ENCODE results near the gene ZNF862.
"Not testable (repeated sequence)": the region's sequence is repeated elsewhere in the genome, so short reads cannot be mapped to it uniquely, and the experiment has no call there.

Gene ZNF862

DNA sequence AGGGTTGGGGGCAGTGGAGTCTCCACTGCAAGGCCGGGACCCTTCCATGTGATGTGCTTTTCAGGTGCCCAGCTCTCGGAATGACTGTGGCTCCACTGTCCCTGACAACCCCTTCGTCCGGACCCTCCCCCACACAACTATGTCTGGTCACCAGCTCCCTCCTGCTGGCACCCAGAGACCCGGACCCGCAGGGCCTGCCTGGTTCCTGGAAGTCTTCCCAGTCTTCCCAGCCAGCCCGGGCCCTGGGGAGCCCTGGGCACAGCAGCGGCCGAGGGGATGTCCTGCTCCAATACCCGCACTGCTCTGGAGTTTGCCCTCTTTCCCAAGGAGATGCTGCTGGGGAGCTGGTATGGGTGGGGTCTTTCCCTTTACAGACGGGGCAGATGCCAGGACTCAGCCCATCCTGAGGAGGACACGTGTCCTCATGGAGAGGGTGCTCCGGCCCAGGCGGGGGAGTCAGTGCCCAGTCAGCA lies 41.1 kb downstream of the ZNF862 start:
- DNase-seq (ENCODE audit: low read depth in 3 of 3, low spot score in 1 of 3): no peak

DNA sequence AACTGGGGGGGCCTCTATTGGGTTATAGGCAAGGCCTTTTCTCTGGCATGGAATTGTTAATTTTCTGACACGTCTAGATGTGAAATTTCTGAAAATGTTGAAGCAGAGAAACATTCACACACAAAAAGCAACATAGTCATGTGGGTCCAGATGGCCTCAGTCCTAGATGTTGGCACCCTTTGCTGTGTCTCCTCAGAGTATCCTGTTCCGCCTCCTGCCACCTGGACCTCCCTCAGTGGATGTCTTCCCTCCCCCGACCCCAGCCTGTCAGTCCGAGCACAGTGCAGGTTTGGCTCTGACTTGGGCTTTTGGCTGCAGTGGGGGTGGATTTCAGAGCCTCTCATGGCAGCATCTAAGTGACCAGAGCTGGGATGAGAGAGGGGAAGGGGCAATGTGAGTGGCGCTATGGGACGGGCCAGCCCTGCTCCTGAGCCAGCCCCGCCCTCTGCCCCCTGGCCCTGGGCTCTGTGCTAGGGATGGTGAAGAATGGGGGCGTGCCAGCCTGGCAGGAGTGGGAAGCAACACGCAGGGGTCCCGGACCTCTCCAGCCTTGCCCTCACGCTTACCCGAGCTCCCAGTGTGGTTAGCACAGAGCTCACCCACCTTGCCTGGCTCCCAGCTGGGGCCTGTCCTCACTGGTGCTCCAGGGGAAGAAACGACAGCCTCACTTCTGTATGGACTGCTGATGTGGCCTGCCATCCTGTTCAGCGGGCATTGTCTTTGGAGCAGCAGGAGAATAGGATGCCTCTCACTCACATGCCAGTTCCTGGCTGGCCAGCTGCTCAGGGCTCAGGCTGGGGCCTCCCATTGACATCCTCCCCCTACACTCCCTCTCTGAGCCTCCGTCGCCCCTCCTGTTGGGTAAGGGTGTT lies 41.8 kb downstream of the ZNF862 start:
- DNase-seq (ENCODE audit: low read depth in 3 of 3, low spot score in 1 of 3): no peak

DNA sequence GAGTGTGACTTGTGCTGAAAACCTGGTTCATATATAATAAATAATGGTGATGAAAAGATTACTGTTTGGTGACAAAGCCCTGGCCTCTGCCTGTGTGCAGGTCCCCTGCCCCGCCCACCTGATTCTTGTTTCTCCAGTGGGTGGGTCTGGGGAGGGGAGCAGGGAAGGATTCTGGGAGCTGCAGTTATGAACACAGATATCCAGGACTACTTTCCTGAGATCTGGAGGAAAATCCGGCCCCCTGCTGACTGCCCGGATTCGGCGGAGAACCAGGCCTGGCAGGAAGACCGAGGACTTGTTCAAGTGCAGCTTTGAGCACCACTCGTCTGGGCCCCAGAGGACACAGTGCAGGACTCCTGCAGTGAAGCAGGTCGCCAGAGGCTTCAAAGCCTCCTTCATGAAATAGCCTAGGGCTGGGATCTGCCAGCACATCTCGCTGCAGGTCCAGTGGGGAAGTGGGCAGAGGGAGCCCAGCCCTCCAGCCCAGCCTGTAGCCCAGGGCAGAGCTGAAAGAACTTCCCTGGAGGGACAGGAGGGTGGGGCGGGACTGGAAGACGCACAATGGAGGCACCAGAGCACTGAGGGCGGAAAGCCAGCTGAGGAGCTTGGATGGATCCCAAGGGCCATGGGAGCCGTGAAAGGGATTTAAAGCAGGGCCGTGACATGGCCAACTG lies 42.6 kb downstream of the ZNF862 start:
- DNase-seq (ENCODE audit: low read depth in 3 of 3, low spot score in 1 of 3): no peak

DNA sequence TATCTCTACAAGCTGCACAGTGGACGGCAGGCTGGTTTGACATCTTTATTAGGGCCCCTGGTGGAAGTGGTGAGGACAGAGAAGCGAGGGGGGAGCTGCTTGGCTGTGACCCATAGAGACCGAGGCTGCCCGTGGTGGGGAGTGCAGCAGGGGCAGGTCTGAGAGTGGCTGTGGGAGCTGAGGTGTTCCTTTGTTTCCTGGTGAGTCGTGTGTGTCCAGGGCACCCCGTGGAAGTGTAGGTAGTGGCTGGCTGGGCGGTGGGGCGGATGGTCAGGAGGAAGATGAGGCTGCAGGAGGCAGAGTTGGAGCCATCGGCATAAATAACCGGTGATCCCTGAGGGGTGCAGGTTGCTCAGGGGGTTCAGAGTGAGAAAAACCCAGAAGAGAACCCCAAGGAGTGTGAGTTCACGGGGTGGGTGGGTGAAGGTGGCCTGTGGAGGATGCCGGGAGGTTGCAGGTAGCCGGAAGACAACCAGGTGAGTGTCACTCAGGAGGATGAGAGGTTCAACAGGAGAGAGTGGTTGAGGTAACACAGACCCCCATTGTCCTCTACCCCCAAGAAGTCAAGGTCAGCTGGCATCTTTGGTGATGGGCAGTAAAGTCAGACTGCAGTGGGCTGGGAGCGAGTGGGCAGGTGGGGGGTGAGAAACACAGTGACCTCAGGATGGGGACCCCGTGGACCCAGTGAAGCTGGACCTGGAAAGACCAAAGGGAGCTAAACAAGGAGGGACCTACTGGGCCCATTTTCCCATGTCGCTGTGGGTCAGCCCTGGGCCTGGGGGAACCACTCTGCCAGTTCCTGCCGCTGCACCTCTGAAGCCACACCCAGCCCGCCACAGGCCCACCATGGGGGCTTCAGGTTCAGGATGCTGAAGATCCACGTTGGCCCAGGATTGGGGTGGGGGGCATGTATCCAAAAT lies 43.4 kb downstream of the ZNF862 start:
- DNase-seq (ENCODE audit: low read depth in 3 of 3, low spot score in 1 of 3): no peak

DNA sequence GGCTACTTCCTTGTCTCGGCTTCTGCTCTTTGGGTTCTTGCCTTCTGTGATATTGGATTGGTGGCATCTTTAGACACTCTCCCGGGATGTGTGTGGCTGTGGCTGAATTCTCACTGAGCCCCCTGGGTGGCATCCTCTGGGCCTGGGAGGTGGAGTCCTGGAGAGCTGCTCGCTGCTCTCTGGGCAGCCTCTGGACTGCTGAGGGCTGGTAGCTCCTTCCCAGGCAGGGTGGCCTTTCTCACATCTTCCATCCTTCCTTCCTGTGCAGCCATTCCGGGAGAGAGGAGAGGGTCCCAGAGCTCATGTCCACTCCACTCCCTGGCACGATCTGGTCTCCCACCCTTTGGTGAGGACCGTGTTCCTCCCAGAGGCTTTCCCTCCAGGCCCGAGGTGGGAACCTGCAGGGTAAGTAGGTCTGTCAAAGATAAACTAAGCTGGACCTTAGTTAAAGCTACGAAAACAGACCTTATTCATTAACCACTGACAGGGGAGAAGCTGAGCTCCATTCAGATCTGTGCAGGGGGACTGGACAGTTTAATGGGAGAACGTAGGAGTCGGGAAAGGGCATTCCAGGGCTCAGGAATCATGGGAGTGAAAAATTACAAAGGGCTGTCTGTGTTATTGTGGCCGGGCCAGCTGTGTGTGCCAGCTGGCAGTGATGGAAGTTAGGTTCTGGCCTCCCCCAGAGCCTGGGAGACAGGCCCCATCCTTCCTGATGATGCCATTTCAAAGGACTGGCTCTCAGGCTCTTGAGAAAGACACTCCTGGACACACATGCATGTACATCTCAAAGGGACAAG lies 44.3 kb downstream of the ZNF862 start:
- no peak for DNase-seq (ENCODE audit: low read depth in 3 of 3, low spot score in 1 of 3)

DNA sequence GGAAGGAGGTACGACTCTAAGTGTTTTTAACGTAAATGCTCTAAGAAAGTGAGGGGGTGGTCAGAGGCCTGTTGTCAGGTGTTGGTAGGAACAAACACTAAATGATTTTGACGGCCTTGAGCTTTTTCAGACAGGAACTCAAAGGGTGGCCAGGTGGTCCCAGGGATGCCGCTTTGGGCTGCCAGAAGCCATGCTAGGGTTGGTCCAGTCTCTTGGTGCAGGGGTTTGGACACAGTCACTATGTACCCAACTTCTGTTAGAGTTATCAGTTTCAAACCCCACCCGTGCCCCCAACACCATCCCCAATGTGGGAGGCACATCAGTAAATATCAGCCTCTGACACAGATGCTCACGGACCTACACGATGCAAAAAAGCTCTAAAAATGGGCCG lies 44.9 kb downstream of the ZNF862 start:
- no peak for DNase-seq (ENCODE audit: low read depth in 3 of 3, low spot score in 1 of 3)

DNA sequence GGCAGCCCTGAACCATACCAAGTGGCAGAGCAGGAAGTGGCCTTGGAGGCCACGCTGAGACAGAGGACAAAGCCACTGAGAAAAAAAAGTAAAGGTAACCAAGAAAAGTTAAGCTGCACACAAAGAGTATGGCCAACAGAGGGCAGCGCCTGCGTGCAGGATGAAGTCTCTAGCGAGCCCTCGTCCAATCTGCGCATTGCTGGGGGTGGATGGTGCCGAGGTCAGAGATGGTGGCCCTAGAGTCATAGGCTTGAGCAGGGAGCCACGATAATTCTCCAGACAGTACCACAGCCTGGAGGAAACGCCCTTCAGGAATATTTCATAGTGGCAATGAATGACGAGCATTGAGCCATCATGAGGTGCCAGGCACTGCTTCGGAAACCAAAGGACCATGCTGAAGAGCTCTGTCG lies 45.3 kb downstream of the ZNF862 start:
- no peak for DNase-seq (ENCODE audit: low read depth in 3 of 3, low spot score in 1 of 3)

DNA sequence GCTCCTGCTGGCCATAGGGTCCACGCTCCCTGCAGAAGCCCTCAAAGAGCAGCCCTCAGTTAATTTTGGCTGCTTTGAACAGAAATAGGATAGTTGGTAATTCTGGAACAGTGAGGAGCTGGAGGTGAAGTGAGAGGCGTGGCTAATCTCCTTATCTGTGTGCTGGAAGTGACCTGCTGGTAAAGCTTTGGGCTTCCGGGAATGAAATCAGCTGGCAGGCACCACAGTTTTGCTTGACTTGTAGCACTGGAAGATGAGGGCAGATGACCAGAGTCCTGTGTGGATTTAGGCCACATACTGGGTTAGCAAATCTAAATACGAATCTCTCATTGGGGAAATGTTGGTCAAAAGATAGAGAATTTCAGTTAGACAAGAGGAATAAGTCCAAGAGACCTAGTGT lies 45.8 kb downstream of the ZNF862 start:
- DNase-seq (ENCODE audit: low read depth in 3 of 3, low spot score in 1 of 3): no peak

DNA sequence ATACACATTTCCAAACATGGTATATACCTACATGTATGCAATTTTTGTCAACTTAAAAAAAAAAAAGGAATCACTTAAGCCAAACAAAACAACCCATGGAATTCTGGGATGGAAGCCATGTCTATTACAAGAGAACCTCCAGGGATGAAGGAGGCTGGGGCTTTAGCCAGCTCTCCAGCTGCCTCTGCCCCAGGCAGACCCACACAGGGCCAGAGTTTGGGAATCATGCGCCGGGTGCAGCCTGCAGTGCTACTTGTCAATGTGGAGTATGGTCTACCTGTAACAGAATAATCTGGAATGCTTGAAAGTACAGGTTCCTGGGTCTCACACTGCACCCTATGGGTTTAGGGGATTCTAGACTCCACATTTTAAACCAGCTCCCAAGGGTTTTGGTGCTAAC lies 46.4 kb downstream of the ZNF862 start:
- DNase-seq (ENCODE audit: low read depth in 3 of 3, low spot score in 1 of 3): no peak

DNA sequence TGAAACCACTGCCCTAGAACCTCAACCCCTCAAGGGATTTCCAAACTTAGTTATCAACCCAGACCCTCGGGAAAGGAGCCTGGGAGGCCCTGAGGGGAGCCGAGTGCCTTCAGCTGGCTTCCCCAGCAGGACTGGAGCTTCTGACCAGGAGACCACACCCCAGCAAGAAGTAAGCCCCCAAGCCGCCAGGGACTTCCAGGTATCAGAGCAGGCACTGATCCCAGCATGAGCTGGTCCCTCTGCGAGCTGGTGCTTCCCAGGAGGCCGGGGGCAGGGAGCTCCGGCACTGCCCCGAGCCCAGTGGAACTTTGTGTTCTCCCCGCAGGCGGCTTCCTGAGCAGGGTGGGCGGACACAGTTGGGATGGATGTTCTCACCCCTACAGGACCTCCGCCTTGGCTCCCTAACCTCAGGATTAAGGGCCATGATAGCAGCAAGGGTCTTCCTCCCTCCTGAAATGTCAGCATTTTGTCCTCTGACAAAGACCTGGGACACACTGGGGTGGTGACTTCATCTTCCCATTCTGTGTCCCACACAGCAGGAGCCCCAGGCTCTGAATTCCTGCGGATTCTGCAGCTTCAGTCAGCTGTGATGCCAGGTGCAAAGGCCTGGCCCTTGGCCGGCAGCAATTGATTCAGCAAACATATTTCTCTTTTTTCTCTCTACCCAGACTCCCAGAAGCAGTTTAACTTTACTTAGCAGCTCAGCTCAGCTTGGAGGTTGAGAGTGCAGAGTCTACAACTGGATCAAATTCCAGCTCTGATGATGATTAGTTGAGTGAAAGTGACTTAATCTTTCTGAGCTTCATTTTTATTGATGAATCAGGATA lies 47.2 kb downstream of the ZNF862 start:
- DNase-seq (ENCODE audit: low read depth in 3 of 3, low spot score in 1 of 3): no peak

DNA sequence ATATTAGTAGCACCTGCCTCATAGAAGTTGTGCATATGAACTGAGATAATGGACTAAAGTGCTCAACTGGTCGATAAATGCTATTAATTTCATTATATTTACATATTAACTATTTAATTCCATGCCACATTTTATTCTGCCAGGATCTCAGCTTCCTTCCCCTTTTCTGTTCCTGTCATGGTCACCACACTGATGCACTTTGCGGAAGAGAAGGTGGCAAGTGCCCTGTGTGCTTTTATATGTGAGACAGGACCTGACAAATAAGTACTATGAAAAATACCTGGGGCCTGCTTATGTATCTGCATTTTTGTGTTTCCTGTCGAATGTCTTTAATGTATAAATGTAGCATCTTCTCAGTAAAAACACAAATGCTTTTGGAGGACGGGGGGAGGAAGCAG lies 47.8 kb downstream of the ZNF862 start:
- DNase-seq (ENCODE audit: low read depth in 3 of 3, low spot score in 1 of 3): no peak

DNA sequence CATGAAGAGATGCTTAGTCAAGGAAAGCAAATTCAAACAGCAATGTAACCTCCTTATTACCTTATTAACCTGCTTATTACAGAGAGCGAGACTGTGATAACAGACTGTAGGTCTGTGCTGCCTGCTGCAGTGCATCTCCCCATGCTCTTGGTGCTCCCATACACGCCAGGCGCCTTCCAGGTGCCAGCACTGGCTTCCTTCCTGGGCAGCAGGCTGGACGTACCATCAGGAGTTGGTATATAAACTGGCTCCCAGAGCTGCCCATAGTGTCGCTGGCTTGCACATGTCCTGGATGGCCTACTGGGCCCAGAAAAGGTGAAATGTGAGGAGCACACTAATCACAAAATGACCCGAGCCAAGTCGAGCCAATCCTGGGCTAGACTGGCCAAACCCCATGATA lies 49.1 kb downstream of the ZNF862 start:
- no peak for DNase-seq (ENCODE audit: low read depth in 3 of 3, low spot score in 1 of 3)

DNA sequence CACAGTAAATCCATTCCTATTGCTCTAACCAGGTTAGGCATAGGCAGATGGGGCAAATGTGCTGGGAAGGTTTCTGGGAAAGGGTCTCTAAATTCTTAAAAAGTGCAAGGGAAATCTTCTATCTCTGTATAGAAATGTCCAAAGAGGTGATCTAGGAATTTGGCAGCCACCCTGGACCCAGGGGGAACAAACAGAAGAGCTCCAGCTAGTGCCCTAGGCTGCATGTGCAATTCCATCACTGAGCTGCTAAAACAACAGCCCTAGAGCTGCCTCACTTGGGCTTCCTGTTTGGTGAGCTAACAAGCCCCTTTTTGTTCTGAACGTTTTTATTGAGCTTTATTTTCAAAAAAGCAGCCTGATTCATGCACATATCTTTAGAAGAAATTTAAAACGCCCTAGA lies 52.5 kb downstream of the ZNF862 start:
- not testable (repeated sequence) for DNase-seq (ENCODE audit: low read depth in 3 of 3, low spot score in 1 of 3)

DNA sequence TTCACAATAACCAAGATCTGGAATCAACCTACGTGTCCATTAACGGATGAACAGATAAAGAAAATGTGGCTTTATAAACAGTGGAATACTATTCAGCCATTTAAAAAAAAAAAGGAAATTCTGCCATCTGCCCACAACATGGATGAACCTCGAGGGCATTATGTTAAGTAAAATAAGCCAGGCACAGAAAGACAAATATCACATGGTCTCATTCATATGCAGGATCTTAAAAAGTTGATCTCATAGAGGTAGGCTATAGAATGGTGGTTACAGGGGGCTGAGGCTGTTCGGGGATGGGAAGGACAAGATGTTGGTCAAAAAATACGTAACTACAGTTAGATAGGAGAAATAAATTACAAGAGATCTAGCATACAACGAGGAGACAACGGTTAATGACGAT lies 56.8 kb downstream of the ZNF862 start:
- not testable (repeated sequence) for DNase-seq (ENCODE audit: low read depth in 3 of 3, low spot score in 1 of 3)

DNA sequence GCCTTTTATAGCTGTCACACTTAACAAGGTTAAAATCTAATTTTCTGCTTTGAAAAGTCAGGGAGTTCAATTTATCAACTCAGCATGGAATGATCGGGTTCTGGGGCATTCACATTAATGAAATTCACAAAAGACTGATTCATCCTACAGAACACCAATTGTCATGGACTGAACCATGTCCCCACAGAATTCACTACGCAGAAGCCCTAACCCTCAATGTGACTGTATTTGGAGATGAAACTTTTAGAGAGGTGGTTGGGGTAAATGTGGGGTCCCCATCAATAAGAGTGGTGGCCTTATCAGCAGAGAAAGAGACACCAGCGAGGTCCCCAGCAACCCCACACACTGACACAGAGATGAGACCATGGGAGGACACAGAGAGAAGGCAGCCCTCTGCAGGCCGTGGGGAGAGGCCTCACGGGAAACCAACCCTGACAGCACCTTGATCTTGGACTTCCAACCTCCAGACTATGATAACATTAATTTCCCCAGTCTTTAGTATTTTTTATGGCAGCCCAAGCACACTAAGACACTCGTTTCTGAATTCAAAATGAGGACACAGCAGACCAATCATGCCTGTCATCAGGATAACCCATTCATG lies 69.7 kb downstream of the ZNF862 start:
- DNase-seq (ENCODE audit: low read depth in 3 of 3, low spot score in 1 of 3): not testable (repeated sequence)

DNA sequence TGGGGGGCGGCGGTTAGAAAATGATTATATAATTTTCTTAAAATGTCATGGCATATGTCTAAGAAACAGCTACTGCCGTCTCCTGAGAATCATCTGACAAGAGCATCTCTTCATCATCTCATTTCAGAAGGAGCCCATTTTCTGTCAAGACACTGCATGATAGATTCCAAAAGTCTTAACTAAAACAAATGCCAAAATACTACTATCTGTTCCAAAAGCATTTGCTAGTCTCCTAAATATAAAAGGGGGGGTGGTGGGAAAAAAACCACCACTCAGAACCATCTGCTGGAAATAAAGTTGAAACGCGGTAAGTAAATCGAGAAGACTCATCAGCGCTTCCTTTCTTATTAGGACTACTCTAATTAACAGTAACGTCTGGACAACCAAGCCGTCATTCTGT lies 72.0 kb downstream of the ZNF862 start:
- not testable (repeated sequence) for DNase-seq (ENCODE audit: low read depth in 3 of 3, low spot score in 1 of 3)

DNA sequence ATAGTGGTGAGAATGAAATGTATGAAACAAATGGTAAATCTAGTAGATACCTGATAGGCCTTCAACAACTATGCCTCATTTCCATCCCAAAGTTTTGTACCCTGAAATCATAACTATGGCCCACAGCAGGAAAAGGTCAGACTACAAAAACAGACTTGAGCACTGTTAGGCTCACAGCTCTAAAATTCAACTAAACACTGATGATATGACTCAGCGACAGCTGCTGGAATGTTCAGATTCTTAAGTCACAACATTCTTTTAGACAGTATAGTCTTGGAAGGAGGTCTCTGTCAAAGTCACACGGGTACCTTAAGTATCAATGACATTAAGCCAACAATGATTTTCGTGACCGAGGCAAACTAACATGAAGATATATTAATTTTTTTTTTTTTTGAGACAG lies 74.0 kb downstream of the ZNF862 start:
- not testable (repeated sequence) for DNase-seq (ENCODE audit: low read depth in 3 of 3, low spot score in 1 of 3)

All from stimulated activated CD4-positive, alpha-beta T cell treated with anti-CD3 and anti-CD28 coated beads, TNF-alpha, amount 100 ng/mL, for 1 hour (primary cell).